ENCODE measurements around the gene FAM76B. TPM values are rescaled to one million over a fixed set of nuclear protein-coding genes. Genes with fewer than 3 reads are reported as not detected.

Gene FAM76B
- total RNA-seq, 1 experiment from 2014 or later = 23.8 TPM

DNA sequence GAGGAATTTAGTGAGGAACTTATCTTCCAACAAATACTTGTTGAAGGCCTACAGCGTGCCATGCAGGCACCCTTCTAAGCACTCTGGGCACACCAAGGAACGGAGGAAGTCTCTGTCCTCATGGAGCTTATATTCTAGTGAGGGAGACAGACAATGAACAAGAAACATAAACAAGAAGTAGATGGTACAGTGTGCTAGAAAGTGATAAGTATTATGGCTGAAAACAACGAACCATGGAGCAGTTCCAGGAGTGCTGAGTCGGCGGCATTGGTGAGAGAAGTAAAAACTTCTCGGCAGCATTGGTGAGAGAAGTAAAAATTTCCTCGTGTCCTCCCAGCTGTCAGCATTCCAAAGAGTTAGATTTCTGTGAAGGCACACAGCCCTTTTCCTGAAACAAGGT lies 53.2 kb downstream of the FAM76B start:
- DNase-seq = no peak
- Histone ChIP-seq H4K20me1 (ENCODE audit: insufficient read depth) (no peaks in the 10 kb centered on the region), H3K4me1 (replicated peaks; ENCODE audit: insufficient read depth) (no peaks in the 10 kb centered on the region), H3K27me3 (ENCODE audit: insufficient read depth, low read depth) (peaks cover 5% of the 10 kb centered on the region; the same call in 1 of the 2 replicates), H3K4me3 (no peak overlapping the region), H3F3A (ENCODE audit: insufficient read depth, low read depth) (no peaks in the 10 kb centered on the region), H3K36me3 (ENCODE audit: low read depth) (no peaks in the 10 kb centered on the region), H2AFZ (no peak overlapping the region), H3K4me2 (no peak overlapping the region), H3K9me2 (ENCODE audit: insufficient read depth) (peaks cover 6% of the 10 kb centered on the region), H3K27ac (no peak overlapping the region), H3K9me3 (ENCODE audit: insufficient read depth, low read depth) (no peaks in the 10 kb centered on the region), H3K79me2 (ENCODE audit: low read depth) (no peaks in the 10 kb centered on the region)
- CTCF ChIA-PET = interaction anchor here (0.5 to 0.7 kb wide), 2 partner anchors 195 to 709 kb away, joined by 3 to 4 read pairs; no protein-coding TSS in a partner anchor
- no TSS peak for BruUV-seq (replicated peaks)
- TF ChIP-seq, protein P1, sequence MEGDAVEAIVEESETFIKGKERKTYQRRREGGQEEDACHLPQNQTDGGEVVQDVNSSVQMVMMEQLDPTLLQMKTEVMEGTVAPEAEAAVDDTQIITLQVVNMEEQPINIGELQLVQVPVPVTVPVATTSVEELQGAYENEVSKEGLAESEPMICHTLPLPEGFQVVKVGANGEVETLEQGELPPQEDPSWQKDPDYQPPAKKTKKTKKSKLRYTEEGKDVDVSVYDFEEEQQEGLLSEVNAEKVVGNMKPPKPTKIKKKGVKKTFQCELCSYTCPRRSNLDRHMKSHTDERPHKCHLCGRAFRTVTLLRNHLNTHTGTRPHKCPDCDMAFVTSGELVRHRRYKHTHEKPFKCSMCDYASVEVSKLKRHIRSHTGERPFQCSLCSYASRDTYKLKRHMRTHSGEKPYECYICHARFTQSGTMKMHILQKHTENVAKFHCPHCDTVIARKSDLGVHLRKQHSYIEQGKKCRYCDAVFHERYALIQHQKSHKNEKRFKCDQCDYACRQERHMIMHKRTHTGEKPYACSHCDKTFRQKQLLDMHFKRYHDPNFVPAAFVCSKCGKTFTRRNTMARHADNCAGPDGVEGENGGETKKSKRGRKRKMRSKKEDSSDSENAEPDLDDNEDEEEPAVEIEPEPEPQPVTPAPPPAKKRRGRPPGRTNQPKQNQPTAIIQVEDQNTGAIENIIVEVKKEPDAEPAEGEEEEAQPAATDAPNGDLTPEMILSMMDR (conservative IDR thresholded peaks at IDR 0.05) = no peak
- TF ChIP-seq EZH2 (IDR thresholded peaks at IDR 0.05; ENCODE audit: low read depth) = no peak
- intact Hi-C loops (cut with micrococcal nuclease; ENCODE audit: unreplicated experiment) = no loop called here
- POLR2A ChIA-PET (ENCODE audit: unreplicated experiment) = no interaction called here

DNA sequence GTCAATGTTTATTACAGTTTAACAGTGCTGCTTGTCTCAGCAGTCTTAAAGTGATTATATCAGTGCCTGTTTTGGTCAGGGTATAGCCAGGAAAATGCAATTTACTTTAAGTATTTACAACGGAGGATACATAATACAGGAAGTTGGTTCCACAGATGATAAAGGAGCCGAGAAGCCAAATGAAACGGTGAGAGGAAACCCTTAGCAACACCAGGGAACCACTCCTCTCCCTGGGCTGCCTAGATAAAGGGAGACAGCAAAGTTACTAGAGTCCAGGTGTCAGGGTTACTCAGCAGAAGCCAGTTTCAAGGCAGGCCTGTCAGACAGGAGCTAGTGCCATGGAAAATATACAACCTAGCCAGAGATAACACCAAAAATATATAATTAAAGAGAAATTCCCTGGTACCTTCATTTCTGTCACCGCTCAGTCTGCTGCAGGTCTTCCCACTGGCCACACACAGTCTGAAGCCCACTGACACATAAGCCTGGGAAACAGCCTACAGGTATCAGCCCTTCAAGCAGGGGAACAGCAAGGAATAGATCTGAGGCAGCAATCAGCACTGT lies 55.5 kb downstream of the FAM76B start:
- no peaks in the 10 kb centered on the region for H3F3A ChIP-seq (ENCODE audit: insufficient read depth, low read depth)
- no peak overlapping the region for H3K27ac ChIP-seq
- H2AFZ ChIP-seq = no peak overlapping the region
- peaks cover 6% of the 10 kb centered on the region for H3K9me2 ChIP-seq (ENCODE audit: insufficient read depth)
- TF ChIP-seq, protein P1 (conservative IDR thresholded peaks at IDR 0.05) = no peak
- no peak for TF ChIP-seq EZH2 (IDR thresholded peaks at IDR 0.05; ENCODE audit: low read depth)
- no peaks in the 10 kb centered on the region for H3K9me3 ChIP-seq (ENCODE audit: insufficient read depth, low read depth)
- no peaks in the 10 kb centered on the region for H3K36me3 ChIP-seq (ENCODE audit: low read depth)
- POLR2A ChIA-PET (ENCODE audit: unreplicated experiment) = no interaction called here
- H3K4me1 ChIP-seq (replicated peaks; ENCODE audit: insufficient read depth) = no peaks in the 10 kb centered on the region
- H3K27me3 ChIP-seq (ENCODE audit: insufficient read depth, low read depth) = peaks cover 5% of the 10 kb centered on the region; the same call in 1 of the 2 replicates
- CTCF ChIA-PET = no interaction called here
- H3K4me3 ChIP-seq = no peak overlapping the region
- H4K20me1 ChIP-seq (ENCODE audit: insufficient read depth) = no peaks in the 10 kb centered on the region
- no peak for DNase-seq
- H3K79me2 ChIP-seq (ENCODE audit: low read depth) = no peaks in the 10 kb centered on the region
- BruUV-seq (replicated peaks) = no TSS peak
- H3K4me2 ChIP-seq = no peak overlapping the region
- intact Hi-C loops (cut with micrococcal nuclease; ENCODE audit: unreplicated experiment) = no loop called here

DNA sequence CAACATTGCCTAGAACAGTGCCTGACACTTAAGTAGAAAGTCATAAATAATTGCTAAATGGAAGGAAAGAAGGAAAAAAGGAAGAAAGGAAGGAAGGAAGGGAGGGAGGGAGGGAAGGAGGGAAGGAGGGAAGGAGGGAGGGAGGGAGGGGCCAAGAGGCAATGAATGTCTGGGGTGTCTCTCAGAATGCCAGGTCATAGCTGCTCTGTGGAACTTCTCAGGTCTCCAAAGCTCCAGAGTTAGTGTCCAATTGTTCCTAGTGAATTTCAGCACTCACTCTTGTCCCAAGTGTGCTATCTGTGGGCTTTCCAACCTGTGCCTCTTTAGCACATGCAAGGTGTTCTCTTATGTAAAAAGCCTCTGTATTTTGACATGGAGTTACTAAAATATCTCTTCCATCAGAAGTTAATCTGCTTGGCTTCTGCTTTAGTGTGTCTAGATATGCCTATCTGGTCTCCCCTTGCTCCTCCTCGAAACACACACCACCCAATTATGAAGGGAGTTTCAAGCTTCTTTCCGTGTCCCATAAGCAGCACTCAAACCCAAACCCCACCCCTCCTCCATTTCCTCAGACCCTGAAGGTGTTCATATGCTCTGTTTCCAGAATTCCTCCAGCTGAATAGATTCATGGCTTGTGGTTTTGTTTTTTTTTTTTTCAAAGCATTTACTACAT lies 56.5 kb downstream of the FAM76B start:
- no peaks in the 10 kb centered on the region for H3F3A ChIP-seq (ENCODE audit: insufficient read depth, low read depth)
- H3K4me3 ChIP-seq = no peak overlapping the region
- no peaks in the 10 kb centered on the region for H3K9me3 ChIP-seq (ENCODE audit: insufficient read depth, low read depth)
- no peaks in the 10 kb centered on the region for H3K4me1 ChIP-seq (replicated peaks; ENCODE audit: insufficient read depth)
- no peak overlapping the region for H3K27ac ChIP-seq
- BruUV-seq (replicated peaks) = no TSS peak
- CTCF ChIA-PET = no interaction called here
- peaks cover 5% of the 10 kb centered on the region; the same call in 1 of the 2 replicates for H3K27me3 ChIP-seq (ENCODE audit: insufficient read depth, low read depth)
- no peak overlapping the region for H3K4me2 ChIP-seq
- H3K9me2 ChIP-seq (ENCODE audit: insufficient read depth) = peaks cover 6% of the 10 kb centered on the region
- no peak for TF ChIP-seq EZH2 (IDR thresholded peaks at IDR 0.05; ENCODE audit: low read depth)
- TF ChIP-seq, protein P1 (conservative IDR thresholded peaks at IDR 0.05) = no peak
- no peak overlapping the region for H2AFZ ChIP-seq
- intact Hi-C loops (cut with micrococcal nuclease; ENCODE audit: unreplicated experiment) = no loop called here
- DNase-seq = no peak
- H3K36me3 ChIP-seq (ENCODE audit: low read depth) = no peaks in the 10 kb centered on the region
- no peaks in the 10 kb centered on the region for H4K20me1 ChIP-seq (ENCODE audit: insufficient read depth)
- H3K79me2 ChIP-seq (ENCODE audit: low read depth) = no peaks in the 10 kb centered on the region
- POLR2A ChIA-PET (ENCODE audit: unreplicated experiment) = no interaction called here

Data from PC-9 (cell line).